SKM-1 treated with dmso at 0.1 percent for 144 hours (cell line): Measurements from ENCODE around the gene STAB1.

Experiments
- DNase-seq: peaks from one replicate; lab custom pipeline; 2025; ENCODE audit not compliant: unreplicated experiment; lab: John Stamatoyannopoulos, UW

The STAB1 gene

GRCh38 chr3:52534281-52535183, 39.4 kb downstream of the STAB1 start:
- no peak for DNase-seq

- no peak for DNase-seq
These were observed 40.4 kb downstream of the STAB1 start for GRCh38 chr3:52535411-52536111.

- no peak for DNase-seq
These were observed 40.9 kb downstream of the STAB1 start for GRCh38 chr3:52536112-52536368.

- DNase-seq: peak; percentile 98
These were observed 41.4 kb downstream of the STAB1 start, which contains the start of gene UQCC5 for GRCh38 chr3:52536369-52537164. Gene UQCC5 (plus strand): TSS chr3:52536605. CDS start chr3:52536756, 151 bp downstream.

- no peak for DNase-seq
These were observed 42.1 kb downstream of the STAB1 start for GRCh38 chr3:52537165-52537620.

GRCh38 chr3:52537726-52538421, 42.7 kb downstream of the STAB1 start:
- DNase-seq: no peak

- no peak for DNase-seq
These were observed 44.0 kb downstream of the STAB1 start for GRCh38 chr3:52539010-52539653.

- no peak for DNase-seq
These were observed 45.9 kb downstream of the STAB1 start for GRCh38 chr3:52541050-52541449.

- no peak for DNase-seq
These were observed 49.8 kb downstream of the STAB1 start for GRCh38 chr3:52544937-52545336.

- DNase-seq: no peak
These were observed 51.2 kb downstream of the STAB1 start for GRCh38 chr3:52546111-52546901.

GRCh38 chr3:52547143-52547542, 52.0 kb downstream of the STAB1 start:
- DNase-seq: no peak

- no peak for DNase-seq
These were observed 56.0 kb downstream of the STAB1 start for GRCh38 chr3:52551118-52551517.

- no peak for DNase-seq
These were observed 57.0 kb downstream of the STAB1 start for GRCh38 chr3:52552089-52552488.

- no peak for DNase-seq
These were observed 59.1 kb downstream of the STAB1 start for GRCh38 chr3:52554026-52554755.

GRCh38 chr3:52555056-52555455, 59.9 kb downstream of the STAB1 start:
- no peak for DNase-seq

GRCh38 chr3:52557011-52557960, 62.1 kb downstream of the STAB1 start:
- DNase-seq: no peak

- no peak for DNase-seq
These were observed 63.3 kb downstream of the STAB1 start for GRCh38 chr3:52558436-52558835.
